ENCODE data around the gene TRAPPC13.

GRCh38 chr5:65704621-65705239 is 79.9 kb downstream of the TRAPPC13 start:
- TF ChIP-seq POLR2A (IDR thresholded peaks at IDR 0.05; ENCODE audit: low read depth, low read length) (no peak), POLR2AphosphoS5 (IDR thresholded peaks at IDR 0.05; ENCODE audit: low read depth, low read length) (no peak)

Data from GM12892 (cell line).